ENCODE results near the gene RASGEF1C.

RASGEF1C gene

GRCh38 chr5:180135967-180136629, 72.9 kb downstream of the RASGEF1C start:
- no peak for DNase-seq (ENCODE audit: extremely low spot score)
- ChIA-PET CTCF (no interaction called here), POLR2A (no interaction called here)
- TF ChIP-seq NFRKB (IDR thresholded peaks at IDR 0.05) (no peak), TARDBP (IDR thresholded peaks at IDR 0.05) (no peak), SP1 (IDR thresholded peaks at IDR 0.05) (no peak), CTBP1 (IDR thresholded peaks at IDR 0.05; ENCODE audit: borderline replicate concordance) (no peak), FOXM1 (IDR thresholded peaks at IDR 0.05; ENCODE audit: borderline replicate concordance) (no peak), SUZ12 (IDR thresholded peaks at IDR 0.05) (no peak), FOXK2 (IDR thresholded peaks at IDR 0.05) (no peak), ARNT (IDR thresholded peaks at IDR 0.05) (no peak), BHLHE40 (IDR thresholded peaks at IDR 0.05; ENCODE audit: borderline replicate concordance) (no peak), LEF1 (IDR thresholded peaks at IDR 0.05; ENCODE audit: borderline replicate concordance) (no peak), PKNOX1 (IDR thresholded peaks at IDR 0.05) (no peak), FOXA1 (IDR thresholded peaks at IDR 0.05) (no peak), ZNF384 (IDR thresholded peaks at IDR 0.05) (no peak), ELF4 (IDR thresholded peaks at IDR 0.05) (no peak), L3MBTL2 (conservative IDR thresholded peaks at IDR 0.05) (no peak), HDGF (IDR thresholded peaks at IDR 0.05; ENCODE audit: borderline replicate concordance) (no peak)

GRCh38 chr5:180135128-180135955, 73.7 kb downstream of the RASGEF1C start:
- no peak for DNase-seq (ENCODE audit: extremely low spot score)
- TF ChIP-seq PKNOX1 (IDR thresholded peaks at IDR 0.05) = no peak
- TF ChIP-seq CTBP1 (IDR thresholded peaks at IDR 0.05; ENCODE audit: borderline replicate concordance) = no peak
- TF ChIP-seq SP1 (IDR thresholded peaks at IDR 0.05) = no peak
- no peak for TF ChIP-seq LEF1 (IDR thresholded peaks at IDR 0.05; ENCODE audit: borderline replicate concordance)
- TF ChIP-seq BHLHE40 (IDR thresholded peaks at IDR 0.05; ENCODE audit: borderline replicate concordance) = no peak
- TF ChIP-seq FOXM1 (IDR thresholded peaks at IDR 0.05; ENCODE audit: borderline replicate concordance) = no peak
- no peak for TF ChIP-seq ELF4 (IDR thresholded peaks at IDR 0.05)
- TF ChIP-seq ARNT (IDR thresholded peaks at IDR 0.05) = no peak
- TF ChIP-seq TARDBP (IDR thresholded peaks at IDR 0.05) = no peak
- no peak for TF ChIP-seq FOXA1 (IDR thresholded peaks at IDR 0.05)
- TF ChIP-seq NFRKB (IDR thresholded peaks at IDR 0.05) = no peak
- TF ChIP-seq SUZ12 (IDR thresholded peaks at IDR 0.05) = no peak
- no peak for TF ChIP-seq HDGF (IDR thresholded peaks at IDR 0.05; ENCODE audit: borderline replicate concordance)
- no peak for TF ChIP-seq L3MBTL2 (conservative IDR thresholded peaks at IDR 0.05)
- no peak for TF ChIP-seq FOXK2 (IDR thresholded peaks at IDR 0.05)
- no peak for TF ChIP-seq ZNF384 (IDR thresholded peaks at IDR 0.05)
- POLR2A ChIA-PET = no interaction called here

GRCh38 chr5:180133971-180134508, 75.0 kb downstream of the RASGEF1C start:
- POLR2A ChIA-PET = no interaction called here
- CTCF ChIA-PET = no interaction called here
- TF ChIP-seq ARNT (IDR thresholded peaks at IDR 0.05) (no peak), L3MBTL2 (conservative IDR thresholded peaks at IDR 0.05) (no peak), SUZ12 (IDR thresholded peaks at IDR 0.05) (no peak), FOXK2 (IDR thresholded peaks at IDR 0.05) (no peak), HDGF (IDR thresholded peaks at IDR 0.05; ENCODE audit: borderline replicate concordance) (no peak), ELF4 (IDR thresholded peaks at IDR 0.05) (no peak), LEF1 (IDR thresholded peaks at IDR 0.05; ENCODE audit: borderline replicate concordance) (no peak), ZNF384 (IDR thresholded peaks at IDR 0.05) (no peak), CTBP1 (IDR thresholded peaks at IDR 0.05; ENCODE audit: borderline replicate concordance) (no peak), NFRKB (IDR thresholded peaks at IDR 0.05) (no peak), BHLHE40 (IDR thresholded peaks at IDR 0.05; ENCODE audit: borderline replicate concordance) (no peak), PKNOX1 (IDR thresholded peaks at IDR 0.05) (no peak), FOXM1 (IDR thresholded peaks at IDR 0.05; ENCODE audit: borderline replicate concordance) (no peak), FOXA1 (IDR thresholded peaks at IDR 0.05) (no peak), TARDBP (IDR thresholded peaks at IDR 0.05) (no peak), SP1 (IDR thresholded peaks at IDR 0.05) (no peak)
- DNase-seq (ENCODE audit: extremely low spot score) = no peak

More at GRCh38 chr5:180135128-180135955, 73.7 kb downstream of the RASGEF1C start:
- CTCF ChIA-PET = no interaction called here

- ChIA-PET POLR2A (no interaction called here), CTCF (no interaction called here)
- TF ChIP-seq SP1 (IDR thresholded peaks at IDR 0.05) (no peak), LEF1 (IDR thresholded peaks at IDR 0.05; ENCODE audit: borderline replicate concordance) (no peak), FOXK2 (IDR thresholded peaks at IDR 0.05) (no peak), ARNT (IDR thresholded peaks at IDR 0.05) (no peak), ELF4 (IDR thresholded peaks at IDR 0.05) (no peak), BHLHE40 (IDR thresholded peaks at IDR 0.05; ENCODE audit: borderline replicate concordance) (no peak)
- DNase-seq (ENCODE audit: extremely low spot score) = no peak
Observed at GRCh38 chr5:180133551-180133950, 75.5 kb downstream of the RASGEF1C start.

- TF ChIP-seq LEF1 (IDR thresholded peaks at IDR 0.05; ENCODE audit: borderline replicate concordance) (no peak), FOXM1 (IDR thresholded peaks at IDR 0.05; ENCODE audit: borderline replicate concordance) (no peak), ELF4 (IDR thresholded peaks at IDR 0.05) (no peak), NFRKB (IDR thresholded peaks at IDR 0.05) (no peak), PKNOX1 (IDR thresholded peaks at IDR 0.05) (no peak), CTBP1 (IDR thresholded peaks at IDR 0.05; ENCODE audit: borderline replicate concordance) (no peak), TARDBP (IDR thresholded peaks at IDR 0.05) (no peak), SP1 (IDR thresholded peaks at IDR 0.05) (no peak), L3MBTL2 (conservative IDR thresholded peaks at IDR 0.05) (no peak), HDGF (IDR thresholded peaks at IDR 0.05; ENCODE audit: borderline replicate concordance) (no peak)
- CTCF ChIA-PET = no interaction called here
- DNase-seq (ENCODE audit: extremely low spot score) = no peak
- POLR2A ChIA-PET = no interaction called here
Observed at GRCh38 chr5:180133060-180133459, 76.0 kb downstream of the RASGEF1C start.
